Right lobe of liver (tissue), 6 donors: Measurements from ENCODE around the gene TMEFF2. TPM values are rescaled to one million over a fixed set of nuclear protein-coding genes. Genes with fewer than 3 reads are reported as not detected.
"Not testable (repeated sequence)": the region's sequence is repeated elsewhere in the genome, so short reads cannot be mapped to it uniquely, and the experiment has no call there.

Experiments used
- ATAC-seq, 4 donors: fragments of 200-7000 bp; cut with Tn5 transposase; one replicate each; pipeline ENCODE4 v1.9.1; 2020; ENCODE audit warnings: mild to moderate bottlenecking in 4 of 4, moderate library complexity in 4 of 4
- DNase-seq, 3 donors: peaks; one replicate each; pipeline ENCODE4 v3.0.0-alpha.2; 2020
- H3K27ac ChIP-seq, 3 donors: fragments of 200-600 bp; one replicate each; pipeline ENCODE4 v1.8.0; 2022
- H3K27me3 ChIP-seq, 2 donors: fragments of 200-600 bp; one replicate each; pipeline ENCODE4 v1.8.0; 2022
- H3K36me3 ChIP-seq, 4 donors: fragments of 200-600 bp; sonication (generic) in 1 of 4; one replicate each; pipeline versions ENCODE4 v1.5.1 to v1.8.0; 2017 to 2022; ENCODE audit warnings: control low read depth in 1 of 4
- H3K4me1 ChIP-seq, 4 donors: fragments of 200-600 bp; sonication (generic) in 1 of 4; one replicate each; pipeline versions ENCODE4 v1.5.1 to v1.8.0; 2017 to 2022; ENCODE audit warnings: control low read depth in 1 of 4
- H3K4me3 ChIP-seq, 3 donors: fragments of 200-600 bp; one replicate each; pipeline ENCODE4 v1.8.0; 2022
- H3K9me3 ChIP-seq, 4 donors: fragments of 200-600 bp; sonication (generic) in 1 of 4; one replicate each; pipeline versions ENCODE4 v1.5.1 to v1.8.0; 2017 to 2022; ENCODE audit warnings: control low read depth in 1 of 4
- POLR2A ChIP-seq: fragments of 450-650 bp; IDR thresholded peaks from one replicate; pipeline ENCODE4 v1.6.1; 2017; ENCODE audit warnings: antibody characterized with exemption, mild to moderate bottlenecking
- WGBS: methylation state at CpG from one replicate; pipeline ENCODE4 v1.1.6; 2018; ENCODE audit warnings: low coverage, low lambda C conversion rate; ENCODE audit not compliant: insufficient coverage; ENCODE audit errors: missing lambda C conversion rate; 5-methylcytosine and 5-hydroxymethylcytosine counted together
- intact Hi-C, 2 donors: fragments of 100-400 bp; cut with DNase I; formaldehyde crosslinking; loops; one replicate each; pipeline versions ENCODE4 v1.11.2 to v1.14.1; 2022
- total RNA-seq, 6 experiments: library from RNA; depleted of rRNA in 2 of 6; stranded (reverse); fragments of >200 nt in 2 of 6; fragmentation: NEBNext Ultra II Directional in 3 of 6; extraction: Animal tissue kit (Norgen Biotek cat#: 25700) in 3 of 6; gene quantifications; one replicate each; pipeline versions ENCODE4 v1.1.0 to v1.2.4, GENCODE V29; 2016 to 2023
- TF ChIP-seq, protein P1 (sequence below), 4 donors: fragments of 200-600 bp in 3 of 4; fragments of 450-650 bp in 1 of 4; IDR thresholded peaks; one replicate each; pipeline versions ENCODE4 v1.5.1 to v1.8.0; 2016 to 2022; ENCODE audit warnings: antibody characterized with exemption in 4 of 4, mild to moderate bottlenecking in 2 of 4
- donor health status: DM: no; HTN: yes; CAD: no.
- donor health status: DM: no; HTN: no; CAD: no.
- donor health status: DM: no; HTN: no; CAD: no.
- donor health status: DM: no; HTN: yes; CAD: no.
- donor health status: DM: no; HTN: yes; CAD: no.

The TMEFF2 gene
- total RNA-seq, 6 experiments from 2014 or later = not detected

- DNase-seq (no peak), ATAC-seq (no peak)
- no peaks in the 10 kb centered on the region for H3K9me3 ChIP-seq
- H3K4me1 ChIP-seq = peaks cover 0 to 22% (median 7%) of the 10 kb centered on the region in 4 donors
- H3K27ac ChIP-seq = no peak overlapping the region
- intact Hi-C loops = no loop called here
- no peaks in the 10 kb centered on the region for H3K27me3 ChIP-seq
- no peaks in the 10 kb centered on the region for H3K36me3 ChIP-seq
- no peak overlapping the region for H3K4me3 ChIP-seq
- no peak for TF ChIP-seq POLR2A
- TF ChIP-seq, protein P1, sequence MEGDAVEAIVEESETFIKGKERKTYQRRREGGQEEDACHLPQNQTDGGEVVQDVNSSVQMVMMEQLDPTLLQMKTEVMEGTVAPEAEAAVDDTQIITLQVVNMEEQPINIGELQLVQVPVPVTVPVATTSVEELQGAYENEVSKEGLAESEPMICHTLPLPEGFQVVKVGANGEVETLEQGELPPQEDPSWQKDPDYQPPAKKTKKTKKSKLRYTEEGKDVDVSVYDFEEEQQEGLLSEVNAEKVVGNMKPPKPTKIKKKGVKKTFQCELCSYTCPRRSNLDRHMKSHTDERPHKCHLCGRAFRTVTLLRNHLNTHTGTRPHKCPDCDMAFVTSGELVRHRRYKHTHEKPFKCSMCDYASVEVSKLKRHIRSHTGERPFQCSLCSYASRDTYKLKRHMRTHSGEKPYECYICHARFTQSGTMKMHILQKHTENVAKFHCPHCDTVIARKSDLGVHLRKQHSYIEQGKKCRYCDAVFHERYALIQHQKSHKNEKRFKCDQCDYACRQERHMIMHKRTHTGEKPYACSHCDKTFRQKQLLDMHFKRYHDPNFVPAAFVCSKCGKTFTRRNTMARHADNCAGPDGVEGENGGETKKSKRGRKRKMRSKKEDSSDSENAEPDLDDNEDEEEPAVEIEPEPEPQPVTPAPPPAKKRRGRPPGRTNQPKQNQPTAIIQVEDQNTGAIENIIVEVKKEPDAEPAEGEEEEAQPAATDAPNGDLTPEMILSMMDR (IDR thresholded peaks at IDR 0.05) = no peak
- 47% methylated on average over 1 of the region's 1 CpG for WGBS
Observed at GRCh38 chr2:192122141-192122540, 72.6 kb downstream of the TMEFF2 start.

- no peak for ATAC-seq
- Histone ChIP-seq H3K4me1 (peaks cover 0 to 9% (median 2%) of the 10 kb centered on the region in 4 donors), H3K27ac (no peak overlapping the region), H3K27me3 (no peaks in the 10 kb centered on the region), H3K36me3 (no peaks in the 10 kb centered on the region), H3K9me3 (peaks cover 0 to 6% (median 0%) of the 10 kb centered on the region in 4 donors), H3K4me3 (no peak overlapping the region)
- no peak for TF ChIP-seq POLR2A
- TF ChIP-seq, protein P1 (IDR thresholded peaks at IDR 0.05) = no peak
- no peak for DNase-seq
- intact Hi-C loops = no loop called here
- WGBS = 33% methylated on average over 1 of the region's 1 CpG
Observed at GRCh38 chr2:192119536-192119935, 75.2 kb downstream of the TMEFF2 start.

DNA sequence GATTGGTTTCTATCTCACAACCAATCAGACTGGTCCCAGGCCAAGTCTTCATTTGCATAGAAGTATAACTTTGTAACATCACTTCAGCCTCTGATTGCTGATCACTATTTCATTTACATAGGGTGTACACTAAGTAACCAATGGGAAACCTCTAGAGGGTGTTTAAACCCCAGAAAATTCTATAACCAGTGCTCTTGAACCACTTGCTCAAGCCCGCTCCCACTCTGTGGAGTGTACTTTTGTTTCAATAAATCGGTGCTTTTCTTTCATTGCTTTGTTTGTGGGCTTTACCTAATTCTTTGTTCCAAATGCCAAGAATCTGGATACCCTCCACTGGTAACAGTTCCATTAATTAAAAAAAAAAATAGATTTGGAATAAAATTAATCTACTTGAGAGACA, 77.0 kb downstream of the TMEFF2 start:
- TF ChIP-seq POLR2A = no peak
- TF ChIP-seq, protein P1 (IDR thresholded peaks at IDR 0.05) = no peak
- intact Hi-C loops = no loop called here
- Histone ChIP-seq H3K27ac (no peak overlapping the region), H3K27me3 (no peaks in the 10 kb centered on the region), H3K4me1 (no peaks in the 10 kb centered on the region), H3K36me3 (no peaks in the 10 kb centered on the region), H3K9me3 (peaks cover 0 to 6% (median 0%) of the 10 kb centered on the region in 4 donors), H3K4me3 (no peak overlapping the region)
- DNase-seq = no peak
- ATAC-seq = no peak
- 100% methylated on average over 2 of the region's 2 CpGs for WGBS

- intact Hi-C loops, H3K27ac ChIP-seq, DNase-seq, H3K4me3 ChIP-seq, H3K9me3 ChIP-seq, H3K27me3 ChIP-seq, H3K36me3 ChIP-seq, ATAC-seq, H3K4me1 ChIP-seq: not testable (repeated sequence)
- WGBS = no CpG with 5 or more reads among the region's 2 CpGs
Observed at GRCh38 chr2:192111536-192111935, 83.2 kb downstream of the TMEFF2 start.

DNA sequence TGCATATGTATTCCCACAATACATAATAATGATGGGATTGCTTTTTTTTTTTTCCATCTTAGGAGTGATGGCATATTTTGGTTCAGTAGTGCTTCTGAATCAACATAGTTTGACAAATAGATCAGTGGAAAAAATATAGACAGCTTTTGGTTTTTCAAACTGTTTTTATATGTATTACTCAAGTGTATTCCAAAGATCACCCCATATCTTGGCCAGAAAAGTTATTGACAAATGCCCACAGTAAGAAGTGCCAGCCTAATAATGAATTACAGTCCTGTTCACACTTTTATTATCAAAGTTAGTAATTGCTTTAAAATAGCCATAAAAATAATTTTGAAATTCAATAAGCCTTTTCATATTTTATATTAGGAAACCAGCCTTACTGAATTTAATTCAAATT, 95.0 kb downstream of the TMEFF2 start:
- H3K27me3 ChIP-seq = no peaks in the 10 kb centered on the region

More for the DNA sequence above, 95.0 kb downstream of the TMEFF2 start:
- Histone ChIP-seq H3K4me1 (peaks cover 0 to 12% (median 0%) of the 10 kb centered on the region in 4 donors), H3K4me3 (no peak overlapping the region), H3K27ac (no peak overlapping the region), H3K36me3 (no peaks in the 10 kb centered on the region), H3K9me3 (no peaks in the 10 kb centered on the region)
- peak; percentile 18 to 60 (median 50) for ATAC-seq
- intact Hi-C loops = no loop called here
- no peak for DNase-seq
- TF ChIP-seq POLR2A = no peak
- TF ChIP-seq, protein P1 (IDR thresholded peaks at IDR 0.05) = no peak
